AG10803 (cell line): ENCODE measurements around the gene TICAM2.

Source experiments
- DNase-seq: peaks from one replicate; pipeline ENCODE4 v3.0.0; 2010; ENCODE audit warnings: low read depth
- H3K4me3 ChIP-seq: 2 replicates; pipeline ENCODE4 v1.5.1; 2011; ENCODE audit warnings: mild to moderate bottlenecking, low read length, control low read depth
- TF ChIP-seq, protein P1 (sequence below): conservative IDR thresholded peaks from 2 replicates; pipeline ENCODE4 v1.5.1; 2011; ENCODE audit warnings: mild to moderate bottlenecking, low read length, control low read depth, inconsistent platforms

TICAM2 gene

DNA sequence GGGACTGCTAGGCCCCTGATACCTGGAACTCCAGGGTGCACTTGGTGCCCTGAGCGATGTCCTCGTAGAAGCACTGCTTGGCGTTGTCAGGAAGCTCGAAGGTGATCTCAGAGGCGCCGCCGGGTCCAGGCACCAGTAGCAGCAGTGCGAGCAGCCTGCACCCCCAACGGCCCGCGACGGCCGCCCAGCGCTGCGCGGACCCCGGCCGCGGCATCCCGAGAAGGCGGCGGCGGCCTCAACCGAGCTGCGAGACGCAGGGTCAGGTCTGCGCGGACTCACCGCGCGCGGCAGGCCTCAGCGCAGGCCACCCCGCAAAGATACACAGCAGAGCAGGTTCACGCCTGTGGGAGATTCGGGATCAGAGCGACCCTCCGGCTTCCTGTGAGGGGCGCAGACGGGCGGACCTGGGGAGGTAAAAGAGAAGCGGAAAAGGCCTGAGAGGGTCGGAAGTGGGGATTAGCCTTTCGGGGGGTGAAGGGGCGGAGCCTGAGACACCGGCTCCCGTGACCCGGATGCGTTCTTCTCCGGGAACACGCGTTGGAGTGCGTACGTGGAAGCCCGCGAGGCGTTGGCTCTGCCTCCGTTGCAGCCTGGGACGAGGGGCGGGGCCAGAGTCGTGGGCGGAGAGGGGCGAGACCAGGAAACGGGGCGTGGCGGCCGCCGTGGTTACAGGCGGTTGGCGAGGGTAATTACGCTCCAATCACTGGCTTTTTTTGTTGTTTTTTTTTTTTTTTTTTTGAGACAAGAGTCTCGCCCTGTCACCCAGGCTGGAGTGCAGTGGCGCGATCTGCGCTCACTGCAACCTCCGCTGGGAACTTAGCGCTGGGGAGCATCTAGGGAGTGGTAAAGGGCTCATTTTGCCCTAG lies 23.5 kb upstream of the TICAM2 start, which contains the start of gene TMED7:
Gene TMED7, minus strand, starts transcription at position 458 of the 866 bp plus-strand sequence. Its CDS starts 244 bp downstream, at position 214.
- DNase-seq: peak; percentile 97
- TF ChIP-seq, protein P1, sequence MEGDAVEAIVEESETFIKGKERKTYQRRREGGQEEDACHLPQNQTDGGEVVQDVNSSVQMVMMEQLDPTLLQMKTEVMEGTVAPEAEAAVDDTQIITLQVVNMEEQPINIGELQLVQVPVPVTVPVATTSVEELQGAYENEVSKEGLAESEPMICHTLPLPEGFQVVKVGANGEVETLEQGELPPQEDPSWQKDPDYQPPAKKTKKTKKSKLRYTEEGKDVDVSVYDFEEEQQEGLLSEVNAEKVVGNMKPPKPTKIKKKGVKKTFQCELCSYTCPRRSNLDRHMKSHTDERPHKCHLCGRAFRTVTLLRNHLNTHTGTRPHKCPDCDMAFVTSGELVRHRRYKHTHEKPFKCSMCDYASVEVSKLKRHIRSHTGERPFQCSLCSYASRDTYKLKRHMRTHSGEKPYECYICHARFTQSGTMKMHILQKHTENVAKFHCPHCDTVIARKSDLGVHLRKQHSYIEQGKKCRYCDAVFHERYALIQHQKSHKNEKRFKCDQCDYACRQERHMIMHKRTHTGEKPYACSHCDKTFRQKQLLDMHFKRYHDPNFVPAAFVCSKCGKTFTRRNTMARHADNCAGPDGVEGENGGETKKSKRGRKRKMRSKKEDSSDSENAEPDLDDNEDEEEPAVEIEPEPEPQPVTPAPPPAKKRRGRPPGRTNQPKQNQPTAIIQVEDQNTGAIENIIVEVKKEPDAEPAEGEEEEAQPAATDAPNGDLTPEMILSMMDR: no peak
- peak within 1 kb of the TSS; percentile 88 for H3K4me3 ChIP-seq

DNA sequence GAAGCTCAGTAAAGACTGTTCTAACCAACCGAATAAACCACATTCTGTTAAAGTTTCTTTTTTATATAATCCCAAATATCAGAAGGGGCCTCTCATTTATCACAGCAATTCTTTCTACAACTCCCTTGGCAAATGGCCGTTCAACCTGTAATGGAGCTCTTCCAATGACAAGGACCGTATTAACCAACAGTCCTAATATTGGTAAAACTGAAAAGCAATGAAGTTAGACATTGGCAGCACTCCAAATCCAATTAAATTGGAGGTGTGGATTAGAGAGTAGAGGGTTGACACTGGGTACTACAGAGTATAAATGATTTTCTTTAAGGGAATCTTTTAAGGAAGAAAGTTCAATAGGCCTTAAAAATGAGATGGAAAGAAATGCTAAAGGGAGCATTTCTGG lies 22.7 kb upstream of the TICAM2 start:
- TF ChIP-seq, protein P1: no peak
- H3K4me3 ChIP-seq: peak overlapping the region; percentile 88
- no peak for DNase-seq

DNA sequence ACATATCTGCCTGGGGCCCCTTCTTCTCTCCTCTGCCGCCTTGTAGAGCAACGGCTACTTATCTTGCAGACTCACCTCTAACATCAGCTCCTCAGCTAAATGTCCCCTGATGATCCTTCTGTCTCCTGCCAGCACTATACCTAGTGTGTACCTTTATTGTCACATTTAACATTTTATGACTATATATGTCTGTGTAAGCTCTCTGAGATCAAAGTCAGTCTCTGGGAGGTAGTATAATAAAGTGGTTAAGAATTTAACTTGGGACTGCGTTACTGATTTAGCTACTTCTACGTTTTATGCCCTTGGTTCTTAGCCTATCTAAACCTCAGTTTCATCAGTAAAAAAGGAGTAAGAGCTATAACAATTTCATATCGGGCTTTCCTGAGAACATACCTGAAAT lies 21.4 kb upstream of the TICAM2 start:
- DNase-seq: no peak
- TF ChIP-seq, protein P1: no peak
- H3K4me3 ChIP-seq: peak overlapping the region; percentile 88

DNA sequence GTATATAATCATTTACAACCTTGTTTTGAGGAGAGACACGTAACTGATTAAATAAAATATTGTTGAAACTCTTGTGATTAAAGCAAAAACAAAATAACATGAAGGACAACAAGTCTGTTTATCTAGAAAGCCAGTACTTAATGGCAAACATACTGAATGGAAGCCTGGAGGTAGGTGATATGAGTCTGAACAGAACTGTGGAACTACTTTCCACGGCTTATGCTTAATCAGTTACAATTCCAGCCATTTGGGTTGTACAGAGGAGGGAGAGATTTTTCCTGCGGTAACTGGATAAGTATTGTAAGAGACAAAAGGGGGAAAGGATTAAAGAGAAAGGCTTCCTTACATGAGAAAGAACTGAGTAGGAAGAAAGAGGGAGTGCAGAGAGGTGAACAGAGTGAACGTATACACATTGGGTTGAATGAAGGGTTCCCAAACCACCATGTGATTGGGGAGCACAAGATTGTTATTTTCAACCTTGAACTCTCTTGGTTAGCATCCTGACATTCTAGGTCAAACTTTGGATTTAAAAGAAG lies 19.2 kb upstream of the TICAM2 start:
- no peak overlapping the region for H3K4me3 ChIP-seq
- no peak for DNase-seq
- TF ChIP-seq, protein P1: no peak

DNA sequence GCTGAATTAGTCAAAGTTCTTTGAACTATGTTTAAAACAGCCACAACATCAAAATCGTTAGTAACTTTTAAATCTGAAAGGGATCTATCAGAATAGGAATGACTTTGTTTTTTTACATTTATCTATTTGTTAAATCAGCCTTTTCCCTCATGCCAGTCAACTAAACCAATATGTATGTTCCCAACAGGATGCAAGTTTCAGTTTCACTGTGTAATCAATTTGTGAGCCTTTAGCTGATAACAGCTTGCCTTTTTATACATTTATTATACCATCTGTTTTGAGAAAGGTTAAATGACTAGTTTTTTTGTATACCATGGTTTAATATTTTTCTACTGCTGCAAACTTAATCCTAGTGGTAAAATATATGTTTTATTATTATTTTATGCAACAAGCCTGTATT lies 14.6 kb upstream of the TICAM2 start:
- TF ChIP-seq, protein P1: no peak
- DNase-seq: no peak
- H3K4me3 ChIP-seq: no peak overlapping the region

DNA sequence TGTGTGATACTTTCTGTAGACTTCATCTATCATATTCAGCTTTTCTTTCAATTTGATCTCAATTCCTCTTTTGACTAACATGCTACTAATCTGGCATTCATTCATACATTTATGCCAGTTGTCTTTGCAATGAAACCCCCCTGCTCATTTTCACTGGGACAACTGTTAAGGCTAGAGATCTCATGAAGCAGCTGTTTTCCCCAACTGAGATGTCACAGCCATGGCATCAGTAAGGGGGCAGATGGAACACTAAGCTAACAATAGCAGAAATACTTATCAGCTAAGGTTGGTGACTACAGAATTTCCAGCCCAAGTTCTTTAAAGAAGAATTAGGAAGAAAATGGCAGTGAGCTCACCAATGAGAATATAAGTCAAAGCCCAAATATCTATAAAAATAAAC lies 14.2 kb upstream of the TICAM2 start:
- TF ChIP-seq, protein P1: no peak
- H3K4me3 ChIP-seq: no peak overlapping the region

DNA sequence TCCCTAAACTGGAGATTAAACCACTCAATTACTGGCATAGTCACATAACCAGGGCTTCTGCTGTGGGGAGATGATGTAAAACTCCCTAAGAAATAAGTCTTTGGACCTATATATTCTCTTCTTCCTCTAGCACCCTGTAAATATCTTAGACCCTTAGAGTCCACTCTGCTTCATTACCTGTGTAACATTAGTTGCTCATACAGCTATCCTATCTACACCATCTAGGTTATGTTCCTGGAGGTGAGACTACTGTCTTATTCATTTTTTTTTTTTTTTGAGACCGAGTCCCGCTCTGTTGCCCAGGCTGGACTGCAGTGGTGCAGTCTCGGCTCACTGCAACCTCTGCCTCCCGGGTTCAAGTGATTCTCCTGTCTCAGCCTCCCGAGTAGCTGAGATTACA lies 9.6 kb upstream of the TICAM2 start:
- TF ChIP-seq, protein P1: no peak
- DNase-seq: no peak
- H3K4me3 ChIP-seq: no peak overlapping the region

More for the DNA sequence above, 14.2 kb upstream of the TICAM2 start:
- no peak for DNase-seq
